GM19193 (cell line): ENCODE measurements around the gene PRUNE2.

Experiments
- POLR2A ChIP-seq: IDR thresholded peaks from 4 replicates; pipeline ENCODE4 v1.6.1; 2011; ENCODE audit not compliant: insufficient read depth, insufficient read length; ENCODE audit errors: extremely low read depth

Gene PRUNE2

GRCh38 chr9:76642074-76642473 lies 263.8 kb downstream of the PRUNE2 start:
- TF ChIP-seq POLR2A, result no peak

GRCh38 chr9:76638001-76638400 lies 267.9 kb downstream of the PRUNE2 start:
- TF ChIP-seq POLR2A, result no peak

GRCh38 chr9:76637416-76637815 lies 268.5 kb downstream of the PRUNE2 start:
- TF ChIP-seq POLR2A, result no peak

- TF ChIP-seq POLR2A, result no peak
Observed at GRCh38 chr9:76634356-76635054, 271.4 kb downstream of the PRUNE2 start.

GRCh38 chr9:76630916-76631315 lies 275.0 kb downstream of the PRUNE2 start:
- TF ChIP-seq POLR2A, result no peak

GRCh38 chr9:76629205-76629990 lies 276.5 kb downstream of the PRUNE2 start:
- no peak for TF ChIP-seq POLR2A

GRCh38 chr9:76628155-76628554 lies 277.8 kb downstream of the PRUNE2 start:
- TF ChIP-seq POLR2A, result no peak

- no peak for TF ChIP-seq POLR2A
Observed at GRCh38 chr9:76626980-76627379, 278.9 kb downstream of the PRUNE2 start.

GRCh38 chr9:76626141-76626540 lies 279.8 kb downstream of the PRUNE2 start:
- no peak for TF ChIP-seq POLR2A

- no peak for TF ChIP-seq POLR2A
Observed at GRCh38 chr9:76624391-76625048, 281.4 kb downstream of the PRUNE2 start.

- TF ChIP-seq POLR2A, result no peak
Observed at GRCh38 chr9:76620996-76621395, 284.9 kb downstream of the PRUNE2 start.

- TF ChIP-seq POLR2A, result no peak
Observed at GRCh38 chr9:76620581-76620980, 285.3 kb downstream of the PRUNE2 start.

GRCh38 chr9:76619640-76620039 lies 286.3 kb downstream of the PRUNE2 start:
- no peak for TF ChIP-seq POLR2A

- TF ChIP-seq POLR2A, result no peak
Observed at GRCh38 chr9:76619197-76619596, 286.7 kb downstream of the PRUNE2 start.

GRCh38 chr9:76618762-76619161 lies 287.2 kb downstream of the PRUNE2 start:
- no peak for TF ChIP-seq POLR2A
